Neuronal stem cell (in vitro differentiated cells): Measurements from ENCODE around the gene CD320.
"Not testable (repeated sequence)": the region's sequence is repeated elsewhere in the genome, so short reads cannot be mapped to it uniquely, and the experiment has no call there.

Experiments used
- DNase-seq: peaks from one replicate; pipeline ENCODE4 v3.0.0-alpha.2; 2013; ENCODE audit warnings: low spot score
- H2AFZ ChIP-seq: one replicate; pipeline ENCODE4 v1.6.1; 2013; ENCODE audit warnings: mild to moderate bottlenecking, low read length, inconsistent platforms
- H2AK5ac ChIP-seq: 2 replicates; pipeline ENCODE4 v1.6.1; 2013; ENCODE audit warnings: low read depth, mild to moderate bottlenecking, inconsistent platforms, low read length, moderate library complexity, mixed read lengths
- H2BK120ac ChIP-seq: 2 replicates; pipeline ENCODE4 v1.6.1; 2013; ENCODE audit warnings: low read depth, mild to moderate bottlenecking, inconsistent platforms, low read length, moderate library complexity, mixed read lengths
- H2BK12ac ChIP-seq: one replicate; pipeline ENCODE4 v1.6.1; 2013; ENCODE audit warnings: low read length, inconsistent platforms
- H2BK15ac ChIP-seq: 2 replicates; pipeline ENCODE4 v1.6.1; 2013; ENCODE audit warnings: mild to moderate bottlenecking, low read length, inconsistent platforms, mixed read lengths
- H2BK5ac ChIP-seq: one replicate; pipeline ENCODE4 v1.6.1; 2013; ENCODE audit warnings: inconsistent platforms, mild to moderate bottlenecking, low read length, moderate library complexity
- H3K14ac ChIP-seq: one replicate; pipeline ENCODE4 v1.6.1; 2013; ENCODE audit warnings: low read length, inconsistent platforms
- H3K18ac ChIP-seq: 2 replicates; pipeline ENCODE4 v1.6.1; 2013; ENCODE audit warnings: low read length, inconsistent platforms
- H3K23ac ChIP-seq: 2 replicates; pipeline ENCODE4 v1.6.1; 2013; ENCODE audit warnings: low read depth, mild to moderate bottlenecking, mixed read lengths, low read length, inconsistent platforms; ENCODE audit not compliant: poor library complexity
- H3K27ac ChIP-seq: replicated peaks from 3 replicates; pipeline ENCODE4 v1.5.1; 2013; ENCODE audit warnings: low read length, inconsistent platforms
- H3K27me3 ChIP-seq, 3 experiments: 2 replicates each; pipeline ENCODE4 v1.6.1; 2013; ENCODE audit warnings: low read length in 3 of 3, mild to moderate bottlenecking in 2 of 3, inconsistent platforms in 1 of 3, low read depth in 1 of 3, mixed read lengths in 1 of 3, moderate library complexity in 1 of 3; ENCODE audit not compliant: control insufficient read depth in 3 of 3, insufficient read depth in 3 of 3
- H3K36me3 ChIP-seq, 2 donors: replicated peaks in 1 of 2; 2 replicates each; pipeline ENCODE4 v1.6.1; 2013; ENCODE audit warnings: low read length in 2 of 2; ENCODE audit not compliant: control insufficient read depth in 2 of 2, insufficient read depth in 2 of 2
- H3K4ac ChIP-seq: 2 replicates; pipeline ENCODE4 v1.6.1; 2013; ENCODE audit warnings: inconsistent platforms, mild to moderate bottlenecking, low read length, moderate library complexity
- H3K4me1 ChIP-seq, 2 donors: 1 replicate in 1 of 2; 2 replicates in 1 of 2; pipeline ENCODE4 v1.6.1; 2013; ENCODE audit warnings: low read length in 2 of 2, low read depth in 1 of 2; ENCODE audit not compliant: control insufficient read depth in 2 of 2, insufficient read depth in 1 of 2
- H3K4me2 ChIP-seq: one replicate; pipeline ENCODE4 v1.6.1; 2013; ENCODE audit warnings: mild to moderate bottlenecking, low read length, inconsistent platforms; ENCODE audit not compliant: insufficient read depth, poor library complexity, severe bottlenecking
- H3K4me3 ChIP-seq, 2 donors: 2 replicates each; pipeline ENCODE4 v1.5.1; 2013; ENCODE audit warnings: low read length in 2 of 2, mild to moderate bottlenecking in 2 of 2, inconsistent platforms in 1 of 2, moderate library complexity in 1 of 2
- H3K79me1 ChIP-seq: one replicate; pipeline ENCODE4 v1.6.1; 2013; ENCODE audit warnings: low read depth, mild to moderate bottlenecking, inconsistent platforms, low read length, moderate library complexity
- H3K9ac ChIP-seq: one replicate; pipeline ENCODE4 v1.6.1; 2013; ENCODE audit warnings: mild to moderate bottlenecking, low read depth, low read length, inconsistent platforms; ENCODE audit not compliant: poor library complexity
- H3K9me3 ChIP-seq, 2 donors: replicated peaks in 1 of 2; 2 replicates each; pipeline versions ENCODE3 to v1.6.1; 2013; ENCODE audit warnings: low read length in 2 of 2, mild to moderate bottlenecking in 2 of 2, inconsistent platforms in 1 of 2, low read depth in 1 of 2, mixed read lengths in 1 of 2, moderate library complexity in 1 of 2; ENCODE audit not compliant: control insufficient read depth in 2 of 2, insufficient read depth in 1 of 2
- H4K8ac ChIP-seq: one replicate; pipeline ENCODE4 v1.6.1; 2013; ENCODE audit warnings: low read depth, mild to moderate bottlenecking, inconsistent platforms, low read length, moderate library complexity
- H4K91ac ChIP-seq: one replicate; pipeline ENCODE4 v1.6.1; 2013; ENCODE audit warnings: low read length, low read depth, mild to moderate bottlenecking, inconsistent platforms; ENCODE audit not compliant: poor library complexity
- WGBS, 2 donors: extraction: QIAGEN DNeasy Blood & Tissue Kit; methylation state at CpG; one replicate each; pipeline ENCODE4 v1.1.7; 2013; ENCODE audit warnings: missing lambda C conversion rate in 2 of 2, mixed read lengths in 1 of 2; ENCODE audit not compliant: insufficient read length in 2 of 2, insufficient replicate concordance in 1 of 2; ENCODE audit errors: extremely low coverage in 2 of 2; 5-methylcytosine and 5-hydroxymethylcytosine counted together

The CD320 gene

DNA sequence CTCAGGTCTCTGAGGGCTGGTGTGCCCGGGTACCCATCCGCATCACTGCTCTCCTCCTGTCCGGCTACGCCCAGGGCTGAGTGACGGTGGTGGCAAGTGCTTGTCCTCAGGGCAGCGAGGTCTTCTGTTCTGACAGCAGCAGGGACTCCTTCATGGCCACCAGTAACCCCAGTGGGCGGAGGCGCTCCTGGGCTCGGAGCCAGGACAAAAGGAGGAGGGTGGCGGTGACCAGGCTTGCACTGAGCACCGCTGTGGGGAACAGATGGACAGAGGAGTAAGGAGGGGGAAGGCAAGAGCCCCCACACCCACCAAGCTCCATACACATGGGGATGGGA is 5.8 kb downstream of the CD320 start:
- peaks cover 3 to 5% of the 10 kb centered on the region in 2 donors for H3K4me1 ChIP-seq
- peaks cover 0 to 1% of the 10 kb centered on the region in 2 donors for H3K9me3 ChIP-seq
- no peak overlapping the region for H4K91ac ChIP-seq
- no peak overlapping the region for H3K4ac ChIP-seq
- no peak overlapping the region for H2BK120ac ChIP-seq
- H4K8ac ChIP-seq, result no peak overlapping the region
- H3K4me3 ChIP-seq, result no peak overlapping the region
- WGBS, 2 donors, result no CpG with 5 or more reads among the region's 11 CpGs
- no peak overlapping the region for H2BK5ac ChIP-seq
- no peaks in the 10 kb centered on the region for H3K27me3 ChIP-seq
- no peak overlapping the region for H2AK5ac ChIP-seq
- peaks cover 3% of the 10 kb centered on the region for H3K79me1 ChIP-seq
- no peak overlapping the region for H2BK15ac ChIP-seq
- H3K23ac ChIP-seq, result peak overlapping the region; percentile 55
- no peak overlapping the region for H3K27ac ChIP-seq
- H2BK12ac ChIP-seq, result no peak overlapping the region
- DNase-seq, result no peak
- H3K36me3 ChIP-seq, result peaks cover 4 to 20% of the 10 kb centered on the region in 2 donors
- H3K14ac ChIP-seq, result no peak overlapping the region
- H3K4me2 ChIP-seq, result no peak overlapping the region
- no peak overlapping the region for H3K9ac ChIP-seq
- H3K18ac ChIP-seq, result no peak overlapping the region
- H2AFZ ChIP-seq, result no peak overlapping the region

DNA sequence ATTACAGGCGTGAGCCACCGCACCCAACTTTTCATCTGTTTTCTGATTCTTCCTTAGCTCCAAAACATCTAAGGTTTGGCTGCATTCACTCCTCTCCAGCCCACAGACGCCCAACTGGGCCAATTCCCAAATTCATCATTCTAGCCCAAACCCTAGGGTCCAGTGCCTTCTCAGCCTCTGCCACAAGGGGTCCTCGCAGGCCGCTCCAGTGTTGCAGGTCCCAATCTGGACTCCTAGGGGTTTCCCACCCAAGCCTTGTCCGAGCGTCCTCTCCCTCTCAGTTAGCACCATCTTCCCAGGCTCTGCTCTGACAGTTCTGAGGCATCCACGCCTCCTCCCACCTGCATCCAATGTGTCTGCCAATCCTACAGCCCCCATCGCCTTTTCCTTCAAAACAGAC is 16.8 kb downstream of the CD320 start:
- H3K4me2 ChIP-seq, H3K79me1 ChIP-seq, H2BK15ac ChIP-seq, H3K4ac ChIP-seq, H3K27me3 ChIP-seq, H4K91ac ChIP-seq, H3K14ac ChIP-seq, H2BK12ac ChIP-seq, H3K27ac ChIP-seq, H2BK5ac ChIP-seq, H3K18ac ChIP-seq, DNase-seq, H2AK5ac ChIP-seq, H3K23ac ChIP-seq, H3K4me1 ChIP-seq, H2BK120ac ChIP-seq, H3K36me3 ChIP-seq, H3K4me3 ChIP-seq, H3K9me3 ChIP-seq, H4K8ac ChIP-seq, H3K9ac ChIP-seq, H2AFZ ChIP-seq: not testable (repeated sequence)
- WGBS, 2 donors, result no CpG with 5 or more reads among the region's 9 CpGs

DNA sequence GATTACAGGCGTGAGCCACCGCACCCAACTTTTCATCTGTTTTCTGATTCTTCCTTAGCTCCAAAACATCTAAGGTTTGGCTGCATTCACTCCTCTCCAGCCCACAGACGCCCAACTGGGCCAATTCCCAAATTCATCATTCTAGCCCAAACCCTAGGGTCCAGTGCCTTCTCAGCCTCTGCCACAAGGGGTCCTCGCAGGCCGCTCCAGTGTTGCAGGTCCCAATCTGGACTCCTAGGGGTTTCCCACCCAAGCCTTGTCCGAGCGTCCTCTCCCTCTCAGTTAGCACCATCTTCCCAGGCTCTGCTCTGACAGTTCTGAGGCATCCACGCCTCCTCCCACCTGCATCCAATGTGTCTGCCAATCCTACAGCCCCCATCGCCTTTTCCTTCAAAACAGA is 31.6 kb downstream of the CD320 start:
- not testable (repeated sequence) for H3K4me1 ChIP-seq, H3K23ac ChIP-seq, H3K9me3 ChIP-seq, H3K36me3 ChIP-seq, H3K9ac ChIP-seq, H2AFZ ChIP-seq, H2BK5ac ChIP-seq, H2BK15ac ChIP-seq, H4K91ac ChIP-seq, H2BK120ac ChIP-seq, H3K14ac ChIP-seq, H3K4ac ChIP-seq, H2BK12ac ChIP-seq, H2AK5ac ChIP-seq, H3K4me3 ChIP-seq, H3K18ac ChIP-seq, H3K27ac ChIP-seq, H3K79me1 ChIP-seq, H4K8ac ChIP-seq, DNase-seq, H3K27me3 ChIP-seq, H3K4me2 ChIP-seq
- no CpG with 5 or more reads among the region's 9 CpGs for WGBS, 2 donors

DNA sequence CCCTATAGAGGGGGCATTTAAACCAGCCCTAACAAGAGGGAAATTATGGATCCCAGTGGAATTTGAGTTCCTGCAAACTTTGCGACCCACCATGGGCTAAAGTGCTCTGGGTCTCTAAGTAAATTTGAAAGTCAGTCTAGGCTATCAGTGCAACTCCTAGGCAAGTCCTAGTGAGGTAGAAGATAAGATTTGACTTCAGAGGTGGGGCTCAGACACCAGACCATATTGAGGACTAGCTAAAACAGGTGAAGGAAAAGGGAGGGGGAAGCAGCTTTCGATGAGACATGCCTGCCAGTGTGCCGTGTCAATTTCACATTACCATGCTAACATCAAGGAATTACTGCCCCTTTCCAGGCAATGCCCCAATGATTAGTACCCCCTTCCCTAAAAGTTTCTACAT is 38.4 kb downstream of the CD320 start:
- H3K4ac ChIP-seq, result no peak overlapping the region
- H2BK15ac ChIP-seq, result peak overlapping the region; percentile 8
- H3K79me1 ChIP-seq, result no peaks in the 10 kb centered on the region
- no peak overlapping the region for H3K23ac ChIP-seq
- no peak overlapping the region for H4K8ac ChIP-seq
- H2AFZ ChIP-seq, result peak overlapping the region; percentile 87
- no peak overlapping the region for H3K18ac ChIP-seq
- WGBS, 2 donors, result no CpG with 5 or more reads among the region's 3 CpGs
- no peak overlapping the region for H3K14ac ChIP-seq
- no peak overlapping the region for H2AK5ac ChIP-seq
- H3K27me3 ChIP-seq, result peaks cover 0 to 5% (median 0%) of the 10 kb centered on the region in 3 experiments
- H3K4me3 ChIP-seq, result no peak overlapping the region
- H4K91ac ChIP-seq, result no peak overlapping the region
- no peak overlapping the region for H3K4me2 ChIP-seq
- no peak overlapping the region for H3K9ac ChIP-seq
- H3K36me3 ChIP-seq, result no peaks in the 10 kb centered on the region
- no peak overlapping the region for H2BK12ac ChIP-seq
- no peak overlapping the region for H3K27ac ChIP-seq
- no peaks in the 10 kb centered on the region for H3K9me3 ChIP-seq
- H2BK5ac ChIP-seq, result no peak overlapping the region
- DNase-seq, result no peak
- H2BK120ac ChIP-seq, result no peak overlapping the region
- H3K4me1 ChIP-seq, result peaks cover 3 to 6% of the 10 kb centered on the region in 2 donors
